Hepatocyte (in vitro differentiated cells): ENCODE measurements around the gene CTRB2. TPM values are rescaled to one million over a fixed set of nuclear protein-coding genes. Genes with fewer than 3 reads are reported as not detected.

ENCODE experiments used
- DNase-seq: peaks from one replicate; pipeline ENCODE4 v3.0.0-alpha.2; 2016; ENCODE audit warnings: low spot score
- H2AFZ ChIP-seq: fragments of 200-600 bp; sonication (generic); 2 replicates; pipeline ENCODE4 v1.6.0; 2016; ENCODE audit warnings: antibody characterized with exemption, mild to moderate bottlenecking
- H3K27ac ChIP-seq: fragments of 200-600 bp; sonication (generic); 2 replicates; pipeline ENCODE4 v1.5.1; 2016; ENCODE audit warnings: mild to moderate bottlenecking
- H3K27me3 ChIP-seq: fragments of 200-600 bp; sonication (generic); 2 replicates; pipeline ENCODE4 v1.6.1; 2016
- H3K36me3 ChIP-seq: fragments of 200-600 bp; sonication (generic); replicated peaks from 2 replicates; pipeline ENCODE4 v1.5.1; 2016; ENCODE audit warnings: low read depth; ENCODE audit not compliant: insufficient read depth
- H3K4me1 ChIP-seq: fragments of 200-600 bp; sonication (generic); 2 replicates; pipeline ENCODE4 v1.5.1; 2016; ENCODE audit warnings: mild to moderate bottlenecking, moderate library complexity; ENCODE audit not compliant: insufficient read depth
- H3K4me2 ChIP-seq: fragments of 200-600 bp; sonication (generic); 2 replicates; pipeline ENCODE4 v1.6.0; 2016
- H3K4me3 ChIP-seq: fragments of 200-600 bp; sonication (generic); 2 replicates; pipeline ENCODE4 v1.5.1; 2016; ENCODE audit warnings: mild to moderate bottlenecking
- H3K79me2 ChIP-seq: fragments of 200-600 bp; sonication (generic); 2 replicates; pipeline ENCODE4 v1.6.0; 2017; ENCODE audit warnings: mild to moderate bottlenecking
- H3K9me2 ChIP-seq: fragments of 200-600 bp; sonication (generic); replicated peaks from 2 replicates; pipeline ENCODE4 v1.6.0; 2017; ENCODE audit warnings: mild to moderate bottlenecking; ENCODE audit not compliant: insufficient read depth
- H3K9me3 ChIP-seq: fragments of 200-600 bp; sonication (generic); 2 replicates; pipeline ENCODE4 v1.5.1; 2016; ENCODE audit warnings: low read depth, mild to moderate bottlenecking
- H4K20me1 ChIP-seq: fragments of 200-600 bp; sonication (generic); 2 replicates; pipeline ENCODE4 v1.6.0; 2016; ENCODE audit warnings: mild to moderate bottlenecking; ENCODE audit not compliant: insufficient read depth, poor library complexity, severe bottlenecking
- EZH2 ChIP-seq: fragments of 200-600 bp; sonication (generic); IDR thresholded peaks from 2 replicates; pipeline ENCODE4 v1.6.1; 2016; ENCODE audit warnings: antibody characterized with exemption, mild to moderate bottlenecking, borderline replicate concordance
- EZH2phosphoT487 ChIP-seq: fragments of 200-600 bp; sonication (generic); IDR thresholded peaks from one replicate; pipeline ENCODE4 v1.6.1; 2018; ENCODE audit warnings: antibody characterized with exemption, mild to moderate bottlenecking, low read depth, moderate library complexity; ENCODE audit not compliant: unreplicated experiment, severe bottlenecking
- WGBS: methylation state at CpG from one replicate; pipeline ENCODE4 v1.1.6; 2016; ENCODE audit warnings: low lambda C conversion rate; ENCODE audit errors: missing lambda C conversion rate; 5-methylcytosine and 5-hydroxymethylcytosine counted together
- polyA plus RNA-seq: library from polyadenylated mRNA; unstranded; fragments of >200 nt; fragmentation: Nextera tagmentation; extraction: Ambion mirVana; gene quantifications from 2 replicates; pipeline ENCODE4 v1.2.1, GENCODE V29; 2016
- total RNA-seq: library from RNA; depleted of rRNA; stranded (reverse); fragments of >200 nt; gene quantifications from 2 replicates; pipeline ENCODE4 v1.2.3, GENCODE V29; 2014
- TF ChIP-seq, protein P1 (sequence below): fragments of 200-600 bp; sonication (generic); IDR thresholded peaks from 2 replicates; pipeline ENCODE4 v1.5.1; 2016; ENCODE audit warnings: antibody characterized with exemption, mild to moderate bottlenecking; ENCODE audit not compliant: poor library complexity

Gene CTRB2
- total and polyA plus RNA-seq, 2 experiments from 2014 or later: 0.44 TPM; not detected in 1

DNA sequence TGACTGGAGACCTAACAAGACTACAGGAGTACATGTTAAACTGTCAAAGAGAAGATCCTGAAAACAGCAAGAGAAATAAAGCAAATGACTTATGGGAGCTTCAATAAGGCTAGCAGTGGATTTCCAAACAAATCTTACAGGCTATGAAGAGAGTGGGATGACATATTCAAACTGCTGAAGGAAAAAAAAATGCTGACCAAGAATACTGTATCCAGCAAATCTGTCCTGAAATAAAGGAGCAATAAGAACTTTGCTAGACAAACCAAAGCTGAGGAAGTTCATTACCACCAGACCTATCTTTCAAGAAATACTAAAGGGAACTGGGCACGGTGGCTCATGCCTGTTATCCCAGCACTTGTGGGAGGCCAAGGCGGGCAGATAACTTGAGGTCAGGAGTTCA lies 30.0 kb downstream of the CTRB2 start:
- Histone ChIP-seq H3K9me2 (no peaks in the 10 kb centered on the region), H3K4me1 (no peaks in the 10 kb centered on the region), H2AFZ (no peak overlapping the region), H3K79me2 (no peaks in the 10 kb centered on the region), H3K27me3 (no peaks in the 10 kb centered on the region), H3K9me3 (peaks cover 4% of the 10 kb centered on the region), H3K27ac (no peak overlapping the region), H4K20me1 (no peaks in the 10 kb centered on the region), H3K4me3 (no peak overlapping the region), H3K36me3 (no peaks in the 10 kb centered on the region), H3K4me2 (no peak overlapping the region)
- no peak for DNase-seq
- TF ChIP-seq, protein P1, sequence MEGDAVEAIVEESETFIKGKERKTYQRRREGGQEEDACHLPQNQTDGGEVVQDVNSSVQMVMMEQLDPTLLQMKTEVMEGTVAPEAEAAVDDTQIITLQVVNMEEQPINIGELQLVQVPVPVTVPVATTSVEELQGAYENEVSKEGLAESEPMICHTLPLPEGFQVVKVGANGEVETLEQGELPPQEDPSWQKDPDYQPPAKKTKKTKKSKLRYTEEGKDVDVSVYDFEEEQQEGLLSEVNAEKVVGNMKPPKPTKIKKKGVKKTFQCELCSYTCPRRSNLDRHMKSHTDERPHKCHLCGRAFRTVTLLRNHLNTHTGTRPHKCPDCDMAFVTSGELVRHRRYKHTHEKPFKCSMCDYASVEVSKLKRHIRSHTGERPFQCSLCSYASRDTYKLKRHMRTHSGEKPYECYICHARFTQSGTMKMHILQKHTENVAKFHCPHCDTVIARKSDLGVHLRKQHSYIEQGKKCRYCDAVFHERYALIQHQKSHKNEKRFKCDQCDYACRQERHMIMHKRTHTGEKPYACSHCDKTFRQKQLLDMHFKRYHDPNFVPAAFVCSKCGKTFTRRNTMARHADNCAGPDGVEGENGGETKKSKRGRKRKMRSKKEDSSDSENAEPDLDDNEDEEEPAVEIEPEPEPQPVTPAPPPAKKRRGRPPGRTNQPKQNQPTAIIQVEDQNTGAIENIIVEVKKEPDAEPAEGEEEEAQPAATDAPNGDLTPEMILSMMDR: no peak
- no peak for TF ChIP-seq EZH2
- TF ChIP-seq EZH2phosphoT487: no peak
- 95% methylated on average over 2 of the region's 2 CpGs for WGBS

DNA sequence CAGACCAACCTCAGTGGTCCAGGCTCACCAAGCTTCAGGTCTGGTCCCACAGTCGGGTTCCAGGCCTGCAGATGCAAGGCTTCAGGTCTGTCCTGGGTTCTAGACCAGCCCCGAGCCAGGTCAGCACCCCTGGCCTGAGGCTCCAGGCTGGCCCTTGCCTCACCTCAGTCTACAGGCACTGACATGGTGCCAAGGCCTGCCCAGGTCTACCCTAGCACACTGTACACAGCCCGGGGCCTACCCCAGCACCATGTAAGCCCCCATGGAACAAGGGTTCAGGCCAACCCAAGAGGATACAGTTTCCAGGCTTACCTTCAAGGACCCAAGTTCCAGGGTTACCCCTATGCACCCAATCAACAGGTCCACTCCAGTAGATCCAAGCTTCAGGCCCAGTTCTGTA lies 31.9 kb downstream of the CTRB2 start:
- Histone ChIP-seq H3K27me3 (no peaks in the 10 kb centered on the region), H4K20me1 (no peaks in the 10 kb centered on the region), H3K27ac (no peak overlapping the region), H3K36me3 (peaks cover 15% of the 10 kb centered on the region), H3K4me3 (no peak overlapping the region), H2AFZ (no peak overlapping the region), H3K79me2 (no peaks in the 10 kb centered on the region), H3K9me2 (no peaks in the 10 kb centered on the region), H3K4me2 (no peak overlapping the region), H3K4me1 (no peaks in the 10 kb centered on the region), H3K9me3 (peaks cover 22% of the 10 kb centered on the region)
- TF ChIP-seq, protein P1: no peak
- TF ChIP-seq EZH2 (no peak), EZH2phosphoT487 (no peak)
- no peak for DNase-seq
- WGBS: 95% methylated on average over 3 of the region's 3 CpGs

DNA sequence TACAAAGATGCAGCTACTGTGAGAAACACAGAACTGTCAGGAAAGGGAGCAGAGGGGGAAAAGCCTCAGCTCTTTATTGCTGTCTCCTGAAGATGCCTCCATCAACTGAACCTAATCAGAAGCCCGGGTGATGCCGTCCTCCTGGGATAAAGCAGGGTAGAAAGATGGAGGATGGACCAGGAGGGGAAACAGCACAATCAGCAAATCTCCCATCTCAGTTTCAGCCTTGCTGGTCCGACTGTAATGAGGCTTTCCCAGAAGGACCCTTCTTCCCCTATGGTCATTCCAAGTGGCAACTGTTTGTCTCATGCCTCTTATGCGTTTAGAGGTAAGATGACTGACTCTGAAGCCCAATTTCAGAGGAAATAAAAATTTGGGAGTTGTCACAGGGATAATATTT lies 34.4 kb downstream of the CTRB2 start:
- Histone ChIP-seq H3K4me3 (no peak overlapping the region), H3K4me2 (no peak overlapping the region), H3K9me3 (peaks cover 47% of the 10 kb centered on the region), H3K4me1 (no peaks in the 10 kb centered on the region), H3K27ac (no peak overlapping the region), H3K36me3 (peaks cover 36% of the 10 kb centered on the region), H3K79me2 (no peaks in the 10 kb centered on the region), H3K9me2 (no peaks in the 10 kb centered on the region), H2AFZ (no peak overlapping the region), H3K27me3 (no peaks in the 10 kb centered on the region), H4K20me1 (no peaks in the 10 kb centered on the region)
- TF ChIP-seq, protein P1: no peak
- TF ChIP-seq EZH2 (no peak), EZH2phosphoT487 (no peak)
- DNase-seq: no peak
- WGBS: 99% methylated on average over 4 of the region's 4 CpGs
